HEK293T (cell line): Measurements from ENCODE around the gene FSTL4.

Source experiments
- BHLHE40 ChIP-seq: fragments of 450-650 bp; IDR thresholded peaks from 2 replicates; pipeline ENCODE4 v1.6.1; 2016; ENCODE audit warnings: mild to moderate bottlenecking, moderate library complexity, borderline replicate concordance
- CTBP1 ChIP-seq: fragments of 450-650 bp; IDR thresholded peaks from 2 replicates; pipeline ENCODE4 v1.6.1; 2016; ENCODE audit warnings: borderline replicate concordance
- FOXA1 ChIP-seq: fragments of 450-650 bp; IDR thresholded peaks from 2 replicates; pipeline ENCODE4 v1.6.1; 2016; ENCODE audit warnings: mild to moderate bottlenecking
- FOXK2 ChIP-seq: fragments of 450-650 bp; IDR thresholded peaks from 2 replicates; pipeline ENCODE4 v1.6.1; 2016; ENCODE audit warnings: mild to moderate bottlenecking
- FOXM1 ChIP-seq: fragments of 450-650 bp; IDR thresholded peaks from 2 replicates; pipeline ENCODE4 v1.6.1; 2017; ENCODE audit warnings: mild to moderate bottlenecking, borderline replicate concordance
- HDGF ChIP-seq: fragments of 450-650 bp; IDR thresholded peaks from 2 replicates; pipeline ENCODE4 v1.6.1; 2017; ENCODE audit warnings: antibody characterized with exemption, borderline replicate concordance
- L3MBTL2 ChIP-seq: fragments of 450-650 bp; conservative IDR thresholded peaks from 2 replicates; pipeline ENCODE4 v1.6.1; 2016; ENCODE audit warnings: mild to moderate bottlenecking
- LEF1 ChIP-seq: fragments of 450-650 bp; IDR thresholded peaks from 2 replicates; pipeline ENCODE4 v1.6.1; 2017; ENCODE audit warnings: mild to moderate bottlenecking, borderline replicate concordance
- NFRKB ChIP-seq: fragments of 450-650 bp; IDR thresholded peaks from 2 replicates; pipeline ENCODE4 v1.6.1; 2016; ENCODE audit warnings: mild to moderate bottlenecking, moderate library complexity
- SP1 ChIP-seq: fragments of 450-650 bp; IDR thresholded peaks from 2 replicates; pipeline ENCODE4 v1.6.1; 2017
- SUZ12 ChIP-seq: fragments of 450-650 bp; IDR thresholded peaks from 2 replicates; pipeline ENCODE4 v1.6.1; 2016; ENCODE audit warnings: mild to moderate bottlenecking
- TARDBP ChIP-seq: fragments of 450-650 bp; IDR thresholded peaks from 2 replicates; pipeline ENCODE4 v1.6.1; 2016

GRCh38 chr5:133253070-133253469 lies 359.3 kb downstream of the FSTL4 start:
- no peak for TF ChIP-seq FOXM1
- TF ChIP-seq SP1, result no peak
- TF ChIP-seq HDGF, result no peak
- TF ChIP-seq BHLHE40, result no peak
- no peak for TF ChIP-seq SUZ12
- no peak for TF ChIP-seq FOXK2
- TF ChIP-seq L3MBTL2, result no peak
- TF ChIP-seq CTBP1, result no peak
- TF ChIP-seq LEF1, result no peak
- no peak for TF ChIP-seq TARDBP
- TF ChIP-seq NFRKB, result no peak
- no peak for TF ChIP-seq FOXA1
